GM06990 (cell line): ENCODE data around the gene CNTRL.
A peak's percentile ranks its signal among the peaks of the same experiment; 100 is the strongest.

Experiments
- DNase-seq: peaks from one replicate; pipeline ENCODE4 v3.0.0-alpha.2; 2011; ENCODE audit not compliant: insufficient read length; ENCODE audit errors: extremely low read depth
- H3K27me3 ChIP-seq: replicated peaks from 2 replicates; pipeline ENCODE4 v1.6.0; 2011; ENCODE audit warnings: low read length; ENCODE audit not compliant: control insufficient read depth, insufficient read depth
- H3K36me3 ChIP-seq: 2 replicates; pipeline ENCODE4 v1.5.1; 2011; ENCODE audit warnings: low read length; ENCODE audit not compliant: control insufficient read depth, insufficient read depth
- H3K4me3 ChIP-seq: replicated peaks from 2 replicates; pipeline ENCODE4 v1.5.1; 2011; ENCODE audit warnings: low read depth, mild to moderate bottlenecking, control low read depth, low read length
- CTCF ChIP-seq: IDR thresholded peaks from 2 replicates; pipeline ENCODE4 v1.5.1; 2011; ENCODE audit warnings: low read length, control low read depth, mild to moderate bottlenecking, inconsistent platforms; ENCODE audit not compliant: insufficient read depth, poor library complexity, severe bottlenecking

Gene CNTRL

GRCh38 chr9:121069396-121069795, 5.4 kb upstream of the CNTRL start:
- no peak for DNase-seq
- no peak for TF ChIP-seq CTCF
- Histone ChIP-seq H3K4me3 (no peak overlapping the region), H3K27me3 (no peaks in the 10 kb centered on the region), H3K36me3 (no peaks in the 10 kb centered on the region)

GRCh38 chr9:121071370-121071755, 3.4 kb upstream of the CNTRL start:
- no peak for TF ChIP-seq CTCF
- DNase-seq: no peak
- no peaks in the 10 kb centered on the region for H3K27me3 ChIP-seq
- H3K36me3 ChIP-seq: no peaks in the 10 kb centered on the region
- H3K4me3 ChIP-seq: peak overlapping the region; percentile 58

GRCh38 chr9:121071756-121072421, 2.9 kb upstream of the CNTRL start:
- peak; percentile 20 for TF ChIP-seq CTCF
- Histone ChIP-seq H3K4me3 (peak overlapping the region; percentile 58), H3K27me3 (no peaks in the 10 kb centered on the region)

GRCh38 chr9:121073038-121073437, 1.7 kb upstream of the CNTRL start:
- DNase-seq: no peak
- Histone ChIP-seq H3K36me3 (no peaks in the 10 kb centered on the region), H3K27me3 (no peaks in the 10 kb centered on the region), H3K4me3 (no peak overlapping the region)
- no peak for TF ChIP-seq CTCF

More at GRCh38 chr9:121071756-121072421, 2.9 kb upstream of the CNTRL start:
- H3K36me3 ChIP-seq: no peaks in the 10 kb centered on the region
- peak; percentile 69 for DNase-seq

- H3K27me3 ChIP-seq: no peaks in the 10 kb centered on the region
- no peak for DNase-seq
- no peak for TF ChIP-seq CTCF
- H3K36me3 ChIP-seq: no peaks in the 10 kb centered on the region; the same call in 1 of the 2 replicates
- H3K4me3 ChIP-seq: peak overlapping the region; percentile 82
These were observed 689 bp downstream of the CNTRL start for GRCh38 chr9:121075251-121076036.
